Prostate gland (tissue), 2 donors: ENCODE data around the gene EPGN. TPM values are rescaled to one million over a fixed set of nuclear protein-coding genes. Genes with fewer than 3 reads are reported as not detected.

Experiments
- DNase-seq: peaks from one replicate; pipeline ENCODE4 v3.0.0-alpha.2; 2019; ENCODE audit warnings: low spot score
- H3K27ac ChIP-seq, 2 donors: fragments of 200-600 bp; sonication (generic); 2 replicates each; pipeline ENCODE4 v1.5.1; 2017 to 2019
- H3K27me3 ChIP-seq: fragments of 200-600 bp; sonication (generic); replicated peaks from 2 replicates; pipeline ENCODE4 v1.5.1; 2019; ENCODE audit not compliant: insufficient read depth
- H3K36me3 ChIP-seq, 2 donors: fragments of 200-600 bp; sonication (generic); 1 replicate in 1 of 2; 2 replicates in 1 of 2; pipeline versions ENCODE4 v1.5.1 to v1.8.1; 2017 to 2019
- H3K4me1 ChIP-seq: fragments of 200-600 bp; sonication (generic); replicated peaks from 2 replicates; pipeline ENCODE4 v1.5.1; 2019
- H3K4me3 ChIP-seq, 2 donors: fragments of 200-600 bp; sonication (generic); 2 replicates each; pipeline ENCODE4 v1.5.1; 2017 to 2019
- H3K9me3 ChIP-seq: fragments of 200-600 bp; sonication (generic); 2 replicates; pipeline ENCODE4 v1.5.1; 2017
- POLR2A ChIP-seq: fragments of 450-650 bp; IDR thresholded peaks from one replicate; pipeline ENCODE4 v1.6.1; 2016; ENCODE audit warnings: antibody characterized with exemption, mild to moderate bottlenecking
- POLR2AphosphoS5 ChIP-seq: sonication (generic); formaldehyde crosslinking; IDR thresholded peaks from one replicate; pipeline ENCODE4 v1.6.1; 2017; ENCODE audit warnings: antibody characterized with exemption
- WGBS: methylation state at CpG from one replicate; pipeline ENCODE4 v1.1.5; 2018; 5-methylcytosine and 5-hydroxymethylcytosine counted together
- intact Hi-C: fragments of 100-400 bp; cut with DNase I; formaldehyde crosslinking; loops from one replicate; pipeline ENCODE4 v1.14.2; 2022
- total RNA-seq, 2 donors: library from RNA; depleted of rRNA; stranded (reverse); fragments of >200 nt; gene quantifications; one replicate each; pipeline ENCODE4 v1.1.0, GENCODE V29; 2016
- TF ChIP-seq, protein P1 (sequence below), 4 experiments: fragments of 200-600 bp in 2 of 4; fragments of 450-650 bp in 2 of 4; sonication (generic) in 2 of 4; IDR thresholded peaks; 1 replicate in 3 of 4; 2 replicates in 1 of 4; pipeline ENCODE4 v1.5.1; 2016 to 2019; ENCODE audit warnings: antibody characterized with exemption in 4 of 4, mild to moderate bottlenecking in 2 of 4, moderate library complexity in 2 of 4

EPGN gene
- total RNA-seq, 2 donors from 2014 or later, result not detected

DNA sequence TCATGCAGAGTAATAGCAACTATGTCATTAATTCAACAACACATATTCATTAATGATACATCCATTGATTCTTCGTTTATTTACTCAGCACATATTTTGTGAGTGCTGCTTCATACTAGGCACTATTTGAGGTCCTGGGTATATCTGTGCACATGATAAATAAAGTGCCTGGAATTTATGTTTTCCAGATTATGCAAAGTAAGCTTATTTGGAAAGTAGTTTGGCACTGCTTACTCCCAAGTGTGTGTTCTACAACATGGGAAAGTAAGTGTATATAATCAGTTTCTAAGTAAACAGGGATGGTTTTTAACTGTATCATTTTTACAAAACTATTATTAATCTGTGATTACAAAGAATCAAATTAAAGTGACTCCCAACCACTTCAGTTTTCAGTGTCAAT lies 16.8 kb upstream of the EPGN start:
- TF ChIP-seq, protein P1, sequence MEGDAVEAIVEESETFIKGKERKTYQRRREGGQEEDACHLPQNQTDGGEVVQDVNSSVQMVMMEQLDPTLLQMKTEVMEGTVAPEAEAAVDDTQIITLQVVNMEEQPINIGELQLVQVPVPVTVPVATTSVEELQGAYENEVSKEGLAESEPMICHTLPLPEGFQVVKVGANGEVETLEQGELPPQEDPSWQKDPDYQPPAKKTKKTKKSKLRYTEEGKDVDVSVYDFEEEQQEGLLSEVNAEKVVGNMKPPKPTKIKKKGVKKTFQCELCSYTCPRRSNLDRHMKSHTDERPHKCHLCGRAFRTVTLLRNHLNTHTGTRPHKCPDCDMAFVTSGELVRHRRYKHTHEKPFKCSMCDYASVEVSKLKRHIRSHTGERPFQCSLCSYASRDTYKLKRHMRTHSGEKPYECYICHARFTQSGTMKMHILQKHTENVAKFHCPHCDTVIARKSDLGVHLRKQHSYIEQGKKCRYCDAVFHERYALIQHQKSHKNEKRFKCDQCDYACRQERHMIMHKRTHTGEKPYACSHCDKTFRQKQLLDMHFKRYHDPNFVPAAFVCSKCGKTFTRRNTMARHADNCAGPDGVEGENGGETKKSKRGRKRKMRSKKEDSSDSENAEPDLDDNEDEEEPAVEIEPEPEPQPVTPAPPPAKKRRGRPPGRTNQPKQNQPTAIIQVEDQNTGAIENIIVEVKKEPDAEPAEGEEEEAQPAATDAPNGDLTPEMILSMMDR (IDR thresholded peaks at IDR 0.05), result no peak
- no peak for TF ChIP-seq POLR2A
- no peak for TF ChIP-seq POLR2AphosphoS5
- no peaks in the 10 kb centered on the region for H3K36me3 ChIP-seq
- no peaks in the 10 kb centered on the region for H3K9me3 ChIP-seq
- 91% methylated on average over 1 of the region's 1 CpG for whole genome bisulfite sequencing
- intact Hi-C loops, result no loop called here
- no peaks in the 10 kb centered on the region for H3K4me1 ChIP-seq
- no peaks in the 10 kb centered on the region for H3K27me3 ChIP-seq
- DNase-seq, result no peak
- H3K27ac ChIP-seq, result no peak overlapping the region
- no peak overlapping the region for H3K4me3 ChIP-seq

DNA sequence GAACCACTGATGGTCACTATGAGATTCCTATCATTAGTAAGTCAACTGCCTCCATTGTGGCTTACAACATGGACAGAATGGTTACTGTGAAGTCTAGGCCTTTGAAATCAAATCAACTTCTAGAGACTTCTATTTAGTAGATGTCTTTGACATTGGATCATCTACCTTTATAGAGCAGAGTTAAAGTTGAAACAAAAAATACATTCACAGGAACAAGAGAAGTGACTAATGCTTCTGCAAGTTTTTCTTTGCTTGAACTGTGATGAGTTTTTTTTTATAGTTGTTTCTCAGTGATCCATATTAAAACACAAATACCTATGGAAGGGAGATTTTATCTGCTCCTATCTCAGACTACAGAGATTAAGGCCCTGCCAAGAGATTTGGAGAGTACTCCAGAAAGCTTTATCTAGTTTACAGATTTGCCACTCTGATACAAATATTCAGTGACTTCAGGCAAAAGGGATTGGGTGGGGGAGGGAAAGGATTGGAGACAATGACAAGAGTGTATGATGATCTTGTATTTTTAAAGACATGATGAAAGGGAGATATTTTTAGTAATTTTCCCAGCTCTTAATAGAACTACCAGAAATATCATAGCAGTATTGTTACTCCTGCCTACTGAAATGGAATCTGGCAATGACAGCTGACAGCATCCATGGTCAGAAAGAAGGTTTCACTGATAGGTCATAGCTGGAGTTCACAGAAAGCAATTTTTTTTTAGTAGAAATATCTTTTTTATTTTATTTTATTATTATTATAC lies 16.0 kb upstream of the EPGN start:
- Histone ChIP-seq H3K9me3 (no peaks in the 10 kb centered on the region), H3K27ac (no peak overlapping the region), H3K4me3 (no peak overlapping the region), H3K27me3 (no peaks in the 10 kb centered on the region), H3K36me3 (no peaks in the 10 kb centered on the region), H3K4me1 (no peaks in the 10 kb centered on the region)
- DNase-seq, result no peak
- intact Hi-C loops, result no loop called here
- TF ChIP-seq POLR2A (no peak), POLR2AphosphoS5 (no peak)
- TF ChIP-seq, protein P1 (IDR thresholded peaks at IDR 0.05), result no peak

DNA sequence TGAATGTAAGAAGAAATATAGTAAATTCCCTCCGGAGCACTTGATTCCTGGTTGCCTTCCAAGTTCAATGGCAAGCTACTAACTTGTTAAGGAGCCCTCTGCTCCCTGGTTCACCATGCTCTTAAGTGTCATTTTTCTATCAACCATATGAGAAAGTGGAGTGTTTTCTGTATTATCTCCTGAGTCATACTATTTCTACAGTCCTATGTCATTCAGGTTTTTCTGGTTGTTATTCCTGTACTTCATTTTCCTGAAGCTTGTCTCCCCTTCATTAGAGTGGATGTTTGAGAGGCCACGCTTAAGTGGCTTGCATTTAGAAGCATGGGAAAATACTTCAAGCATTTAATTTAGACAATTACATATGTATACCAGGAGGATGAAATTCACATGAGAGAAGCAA lies 14.7 kb upstream of the EPGN start:
- Histone ChIP-seq H3K9me3 (no peaks in the 10 kb centered on the region), H3K4me1 (no peaks in the 10 kb centered on the region), H3K27me3 (no peaks in the 10 kb centered on the region), H3K27ac (no peak overlapping the region), H3K4me3 (no peak overlapping the region), H3K36me3 (no peaks in the 10 kb centered on the region)
- DNase-seq, result no peak
- intact Hi-C loops, result no loop called here
- TF ChIP-seq POLR2AphosphoS5 (no peak), POLR2A (no peak)
- 88% methylated on average over 2 of the region's 2 CpGs for WGBS

DNA sequence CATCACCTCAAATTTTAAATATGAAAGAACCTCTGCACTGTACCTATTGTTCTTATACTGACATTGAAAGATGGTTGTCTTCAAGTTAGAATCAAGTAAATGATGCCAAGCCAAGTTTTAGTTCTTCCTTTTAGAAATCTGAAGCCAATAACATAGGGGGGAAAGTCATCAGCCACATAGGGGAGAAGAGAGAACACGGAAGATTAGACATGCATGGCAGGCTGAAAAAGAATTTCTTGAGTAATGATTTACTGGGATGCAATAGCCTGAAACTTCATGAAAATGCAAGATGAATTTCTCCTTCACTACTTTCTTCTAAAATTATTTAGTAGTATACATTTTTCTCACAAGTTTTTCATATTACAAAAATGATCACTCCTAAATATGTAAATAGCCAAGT lies 13.6 kb upstream of the EPGN start:
- intact Hi-C loops, result no loop called here

DNA sequence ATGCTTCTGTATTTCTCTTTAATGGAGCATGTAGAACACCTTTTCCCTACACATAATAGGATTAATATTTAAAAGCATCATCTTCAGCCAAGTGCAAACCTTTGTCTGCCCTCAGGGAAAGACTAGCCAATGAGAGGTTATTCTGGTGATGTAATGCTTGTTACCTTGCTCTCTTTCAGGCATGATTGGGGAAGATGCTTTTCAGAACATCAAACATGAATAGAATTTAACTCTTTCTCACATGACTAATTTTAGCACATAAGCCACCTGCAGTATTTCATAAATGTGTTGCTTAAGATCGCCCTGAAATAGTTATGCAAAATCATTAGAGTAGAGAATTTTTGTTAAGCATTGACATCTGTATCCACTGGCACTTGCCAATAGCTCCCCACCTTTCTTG lies 10.7 kb upstream of the EPGN start:
- TF ChIP-seq, protein P1 (IDR thresholded peaks at IDR 0.05), result no peak
- no peak for TF ChIP-seq POLR2A
- no peak for TF ChIP-seq POLR2AphosphoS5
- H3K4me3 ChIP-seq, result no peak overlapping the region
- DNase-seq, result no peak
- no peaks in the 10 kb centered on the region for H3K4me1 ChIP-seq
- no peaks in the 10 kb centered on the region for H3K36me3 ChIP-seq
- no peak overlapping the region for H3K27ac ChIP-seq
- H3K27me3 ChIP-seq, result no peaks in the 10 kb centered on the region
- H3K9me3 ChIP-seq, result no peaks in the 10 kb centered on the region
- WGBS, result 79% methylated on average over 1 of the region's 1 CpG
- intact Hi-C loops, result no loop called here

More for the DNA sequence above, 13.6 kb upstream of the EPGN start:
- Histone ChIP-seq H3K36me3 (no peaks in the 10 kb centered on the region), H3K27me3 (no peaks in the 10 kb centered on the region), H3K4me1 (no peaks in the 10 kb centered on the region), H3K9me3 (no peaks in the 10 kb centered on the region), H3K27ac (no peak overlapping the region), H3K4me3 (no peak overlapping the region)
- DNase-seq, result no peak
- 92% methylated on average over 1 of the region's 1 CpG for WGBS
- no peak for TF ChIP-seq POLR2AphosphoS5
- TF ChIP-seq POLR2A, result no peak
- TF ChIP-seq, protein P1 (IDR thresholded peaks at IDR 0.05), result no peak
